Colon (tissue), 2 donors: ENCODE data around the gene RBBP7.

ENCODE experiments used
- FAIRE-seq: peaks from 2 replicates; lab custom pipeline; 2012; peaks lifted over from hg19 to GRCh38; lab: Jason Lieb, UNC
- donor health status: control.
- donor health status: control.

Gene RBBP7

GRCh38 chrX:16825264-16826035, 44.7 kb downstream of the RBBP7 start:
- FAIRE-seq = no peak

- FAIRE-seq = no peak
Measured at GRCh38 chrX:16822723-16823122, 47.4 kb downstream of the RBBP7 start.

GRCh38 chrX:16819634-16820033, 50.5 kb downstream of the RBBP7 start:
- FAIRE-seq = peak; percentile 45

GRCh38 chrX:16814597-16814996, 55.6 kb downstream of the RBBP7 start:
- no peak for FAIRE-seq

- FAIRE-seq = no peak
Measured at GRCh38 chrX:16807976-16808542, 62.1 kb downstream of the RBBP7 start.

GRCh38 chrX:16807548-16807947, 62.6 kb downstream of the RBBP7 start:
- FAIRE-seq = no peak

GRCh38 chrX:16804923-16805464, 65.2 kb downstream of the RBBP7 start:
- no peak for FAIRE-seq

- no peak for FAIRE-seq
Measured at GRCh38 chrX:16797841-16798240, 72.3 kb downstream of the RBBP7 start.

GRCh38 chrX:16797358-16797757, 72.8 kb downstream of the RBBP7 start:
- no peak for FAIRE-seq

GRCh38 chrX:16796298-16796697, 73.9 kb downstream of the RBBP7 start:
- no peak for FAIRE-seq
